Measurements from ENCODE around the gene SIVA1.
A peak's percentile ranks its signal among the peaks of the same experiment; 100 is the strongest.
"Not testable (repeated sequence)": the region's sequence is repeated elsewhere in the genome, so short reads cannot be mapped to it uniquely, and the experiment has no call there.

Gene SIVA1

DNA sequence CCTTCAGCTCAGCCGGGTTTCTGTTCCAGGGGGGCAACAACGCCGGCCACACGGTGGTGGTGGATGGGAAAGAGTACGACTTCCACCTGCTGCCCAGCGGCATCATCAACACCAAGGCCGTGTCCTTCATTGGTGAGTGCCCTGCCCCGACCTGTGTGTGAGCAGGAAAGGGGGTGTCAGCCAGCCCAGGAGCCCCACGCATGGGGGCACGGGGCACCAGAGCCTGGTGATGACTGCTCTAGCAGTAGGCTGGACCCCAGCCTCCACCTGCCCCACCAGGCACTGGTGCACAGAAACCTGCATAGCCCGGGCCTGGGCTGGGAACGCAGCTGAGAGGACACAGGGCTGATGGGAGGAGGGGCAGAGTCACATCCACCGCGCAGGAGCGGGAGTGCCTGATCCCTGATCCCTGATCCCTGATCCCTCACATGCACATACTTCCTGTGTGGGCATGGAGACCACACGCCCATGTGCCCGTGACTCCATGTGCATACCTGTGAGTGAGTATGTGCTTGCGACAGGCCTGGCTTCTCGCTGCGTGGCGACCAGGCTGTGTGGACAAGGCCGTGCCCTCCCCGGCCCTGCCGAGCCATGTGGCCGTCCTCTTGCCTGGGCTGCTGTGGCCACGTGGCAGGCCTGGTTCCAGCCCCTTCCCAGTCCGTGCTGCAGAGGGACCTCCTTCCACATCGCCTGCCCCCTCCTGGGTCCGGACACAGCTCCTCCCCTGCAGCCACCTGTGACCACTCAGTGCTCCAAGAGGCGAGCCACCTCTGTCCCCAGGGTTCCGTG is 17.8 kb upstream of the SIVA1 start:
- no peak for DNase-seq (ENCODE audit: low spot score)

DNA sequence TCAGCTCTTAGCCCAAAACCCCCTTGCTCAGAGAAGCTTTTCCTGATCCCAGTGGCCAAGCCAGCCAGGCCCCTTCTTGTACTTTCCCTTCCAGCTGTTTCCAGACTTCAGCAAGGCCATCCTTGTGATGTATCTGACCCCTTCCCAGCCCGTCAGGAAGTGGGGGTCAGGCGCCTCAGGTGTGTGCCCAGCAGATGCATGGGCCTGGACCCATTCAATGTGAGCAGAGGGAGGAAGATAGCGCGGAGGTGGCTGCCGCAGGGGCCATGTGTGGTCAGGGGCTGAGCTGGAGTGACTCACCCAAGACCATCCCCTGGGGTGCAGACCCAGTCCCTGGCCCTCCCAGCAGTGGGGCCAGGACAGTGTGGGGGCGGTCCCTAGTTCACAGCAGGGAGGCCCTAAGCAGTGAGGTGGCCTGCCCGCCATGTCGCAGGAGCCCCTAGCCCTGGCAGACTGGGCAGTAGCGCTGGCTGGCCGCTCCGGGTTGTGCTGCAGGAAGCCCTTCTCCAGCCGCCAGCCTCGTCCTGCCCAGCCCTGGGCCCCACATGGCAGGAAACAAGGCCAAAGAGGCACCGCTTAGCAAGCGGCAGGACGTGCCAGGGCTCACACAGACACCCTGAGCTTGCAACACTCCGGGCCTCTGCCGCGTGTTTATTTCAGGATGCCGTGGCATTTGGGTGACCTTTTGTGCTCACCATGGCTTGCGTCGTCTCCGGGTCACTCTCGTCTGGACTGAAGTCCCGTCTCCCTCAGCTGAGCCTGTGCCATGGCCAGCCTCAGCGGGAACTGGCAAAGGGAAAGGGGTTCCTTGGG is 16.9 kb upstream of the SIVA1 start:
- peak; percentile 71 for DNase-seq (ENCODE audit: low spot score)

DNA sequence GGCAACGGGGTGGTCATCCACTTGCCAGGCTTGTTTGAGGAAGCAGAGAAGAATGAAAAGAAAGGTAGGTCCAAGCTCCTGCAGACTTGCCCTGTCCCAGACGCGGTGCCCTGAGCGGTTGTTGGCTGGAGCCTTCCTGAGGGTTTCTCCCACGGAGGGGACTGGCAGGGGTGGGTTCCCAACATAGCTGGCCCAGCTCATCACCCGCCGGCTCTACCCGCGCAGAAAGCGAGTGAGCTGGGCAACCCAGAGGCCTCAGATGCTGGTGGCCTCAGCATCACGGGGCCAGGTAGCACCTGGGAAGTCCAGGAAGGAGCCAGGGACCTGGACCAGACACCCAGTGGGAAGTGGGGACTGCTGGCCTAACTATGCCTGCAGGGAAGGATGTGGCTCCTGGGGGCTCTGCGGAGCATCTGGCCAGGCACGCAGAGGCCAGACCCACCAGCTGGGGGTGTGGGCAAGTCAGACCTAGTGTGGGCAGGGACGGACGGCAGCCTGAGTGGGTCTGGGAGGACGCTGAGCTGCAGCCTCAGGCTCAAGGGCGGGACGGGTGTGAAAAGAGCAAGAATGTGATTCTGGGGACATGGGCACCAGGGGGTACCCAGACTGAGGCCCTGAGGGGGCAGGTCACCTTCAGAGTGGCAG is 14.4 kb upstream of the SIVA1 start:
- DNase-seq (ENCODE audit: low spot score): no peak

DNA sequence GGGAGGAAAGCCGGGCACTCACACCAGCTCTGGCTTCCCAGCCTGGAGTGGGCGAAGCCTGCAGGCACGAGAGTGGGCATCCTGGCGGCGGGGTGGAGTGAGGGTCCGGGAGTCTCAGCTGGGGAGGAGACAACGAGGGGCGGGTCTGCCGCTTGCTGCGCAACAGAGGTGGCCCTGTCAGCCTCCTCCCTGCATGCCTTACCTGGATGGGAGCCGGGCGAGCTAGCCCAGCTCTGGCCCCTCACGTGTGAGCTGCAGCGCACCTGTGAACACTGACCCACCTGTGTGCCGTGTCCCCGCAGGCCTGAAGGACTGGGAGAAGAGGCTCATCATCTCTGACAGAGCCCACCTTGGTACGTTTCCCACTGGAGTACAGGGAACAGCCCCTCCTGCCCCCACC is 13.9 kb upstream of the SIVA1 start:
- no peak for DNase-seq (ENCODE audit: low spot score)

DNA sequence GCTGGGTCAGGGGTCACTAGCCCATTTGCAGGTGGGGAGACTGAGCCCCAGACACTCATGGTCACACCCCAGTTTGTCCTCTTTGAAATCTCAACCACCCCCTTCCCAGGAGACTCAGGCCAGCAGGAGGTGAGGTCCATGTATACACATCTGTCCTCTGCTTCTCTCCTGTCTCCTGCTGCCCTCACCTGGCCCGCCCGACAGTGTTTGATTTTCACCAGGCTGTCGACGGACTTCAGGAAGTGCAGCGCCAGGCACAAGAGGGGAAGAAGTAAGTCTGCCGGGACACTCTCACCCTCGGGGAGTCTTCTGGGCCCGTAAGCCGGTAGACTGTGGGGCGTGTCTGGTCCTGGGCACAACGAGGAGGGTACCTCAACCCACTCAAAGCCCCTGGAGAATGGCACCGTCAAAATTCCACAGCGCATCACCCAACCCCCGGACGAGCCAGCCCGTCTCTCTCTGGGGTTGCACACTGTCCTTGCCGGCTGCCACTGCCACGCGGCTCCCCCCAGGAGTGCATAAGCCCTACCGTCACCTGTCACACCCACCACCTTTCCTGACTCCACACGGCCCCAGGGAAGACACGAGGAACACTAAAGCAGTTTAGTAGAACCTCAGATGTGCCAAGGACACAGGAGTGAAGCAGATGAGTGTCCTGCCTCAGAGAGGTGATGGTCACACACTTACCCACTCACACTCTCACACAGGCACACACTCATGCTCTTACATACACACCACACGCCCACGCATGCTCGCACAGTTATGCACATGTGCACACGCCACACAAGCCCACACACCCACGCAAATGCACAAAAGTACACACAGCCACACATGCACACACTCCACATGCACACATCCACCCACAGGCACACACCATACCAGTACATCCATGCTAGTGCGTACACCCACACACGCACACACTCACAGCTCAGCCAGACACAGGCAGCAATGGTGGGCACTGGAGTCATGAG is 13.1 kb upstream of the SIVA1 start:
- DNase-seq (ENCODE audit: low spot score): no peak

DNA sequence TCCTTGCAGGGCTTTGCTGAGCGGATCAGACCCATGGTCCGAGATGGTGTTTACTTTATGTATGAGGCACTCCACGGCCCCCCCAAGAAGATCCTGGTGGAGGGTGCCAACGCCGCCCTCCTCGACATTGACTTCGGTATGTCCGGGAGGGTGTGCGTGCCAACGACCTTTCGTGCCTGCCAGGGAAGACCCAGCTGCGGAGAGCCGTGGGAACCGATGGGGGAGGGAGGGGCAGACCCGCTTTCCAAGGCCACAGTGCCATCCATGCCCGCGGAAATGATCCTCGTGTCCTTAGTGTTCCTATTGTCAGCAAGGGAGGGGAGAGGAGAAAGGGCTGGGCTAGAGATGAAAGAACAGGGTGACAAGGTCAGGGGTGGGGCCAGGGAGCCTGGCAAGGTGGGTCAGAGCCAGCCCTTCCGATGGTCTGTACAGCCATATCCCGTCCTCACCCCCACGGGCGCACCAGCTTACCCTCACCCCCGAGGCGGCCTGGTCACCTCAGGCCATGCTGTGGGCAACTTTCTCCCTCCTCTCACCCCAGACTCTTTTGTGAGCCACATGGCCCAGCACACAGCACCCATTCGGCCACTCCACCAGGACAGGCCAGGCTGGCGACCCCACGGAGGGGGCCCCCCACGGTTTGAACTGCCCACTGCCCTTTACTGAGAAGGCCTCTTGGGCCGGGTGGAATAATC is 11.7 kb upstream of the SIVA1 start:
- DNase-seq (ENCODE audit: low spot score): no peak

DNA sequence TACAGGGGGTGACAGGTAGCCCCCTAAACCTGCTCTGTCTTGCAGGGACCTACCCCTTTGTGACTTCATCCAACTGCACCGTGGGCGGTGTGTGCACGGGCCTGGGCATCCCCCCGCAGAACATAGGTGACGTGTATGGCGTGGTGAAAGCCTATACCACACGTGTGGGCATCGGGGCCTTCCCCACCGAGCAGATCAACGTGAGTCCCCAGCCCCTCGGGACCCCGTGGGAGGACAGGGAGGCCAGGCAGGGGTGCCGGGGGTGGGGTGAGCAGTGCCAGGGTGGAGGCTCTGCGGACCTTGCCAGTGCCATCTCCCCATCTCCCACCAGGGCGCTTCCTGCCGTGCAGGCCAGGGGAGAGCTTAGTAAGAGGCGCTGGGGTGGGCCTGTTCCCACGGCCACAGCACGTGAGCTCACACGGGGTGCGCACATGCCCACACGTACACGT is 11.1 kb upstream of the SIVA1 start:
- no peak for DNase-seq (ENCODE audit: low spot score)

DNA sequence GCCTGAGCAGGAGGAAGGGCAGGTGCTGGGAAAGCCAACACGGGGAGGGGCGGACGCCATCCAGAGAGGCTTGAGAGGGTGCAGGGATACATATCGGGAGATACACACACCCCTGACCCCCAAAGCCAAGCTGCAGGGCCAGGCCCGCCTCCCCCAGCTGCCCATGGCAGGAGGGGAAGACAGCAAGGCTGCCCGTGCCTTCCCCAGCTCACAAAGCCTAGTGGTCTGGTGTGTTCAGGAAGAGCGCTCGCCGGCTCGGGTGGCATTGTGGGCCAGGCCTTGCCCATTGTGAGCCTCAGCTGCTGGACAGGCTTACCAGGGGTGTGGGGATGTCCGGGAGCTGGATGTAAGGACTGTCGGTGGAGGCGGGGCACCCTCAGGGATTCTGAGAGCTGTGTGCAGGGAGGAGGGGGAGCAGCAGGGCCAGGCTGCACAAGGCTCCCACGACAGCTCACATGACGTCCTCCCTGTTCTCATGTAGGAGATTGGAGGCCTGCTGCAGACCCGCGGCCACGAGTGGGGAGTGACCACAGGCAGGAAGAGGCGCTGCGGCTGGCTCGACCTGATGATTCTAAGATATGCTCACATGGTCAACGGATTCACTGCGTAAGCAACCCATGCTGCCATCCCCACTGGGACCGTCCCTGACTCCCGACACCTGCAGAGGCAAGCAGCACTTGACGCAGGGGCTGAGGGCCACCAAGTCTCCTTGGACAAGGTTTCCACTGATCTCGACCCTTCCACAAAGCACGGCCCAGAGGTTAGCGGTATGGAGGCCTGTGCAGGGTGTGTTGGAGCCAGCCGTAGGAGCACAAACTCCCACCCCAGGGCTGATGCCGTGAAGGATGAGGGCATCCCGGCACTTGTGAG is 10.1 kb upstream of the SIVA1 start:
- no peak for DNase-seq (ENCODE audit: low spot score)

DNA sequence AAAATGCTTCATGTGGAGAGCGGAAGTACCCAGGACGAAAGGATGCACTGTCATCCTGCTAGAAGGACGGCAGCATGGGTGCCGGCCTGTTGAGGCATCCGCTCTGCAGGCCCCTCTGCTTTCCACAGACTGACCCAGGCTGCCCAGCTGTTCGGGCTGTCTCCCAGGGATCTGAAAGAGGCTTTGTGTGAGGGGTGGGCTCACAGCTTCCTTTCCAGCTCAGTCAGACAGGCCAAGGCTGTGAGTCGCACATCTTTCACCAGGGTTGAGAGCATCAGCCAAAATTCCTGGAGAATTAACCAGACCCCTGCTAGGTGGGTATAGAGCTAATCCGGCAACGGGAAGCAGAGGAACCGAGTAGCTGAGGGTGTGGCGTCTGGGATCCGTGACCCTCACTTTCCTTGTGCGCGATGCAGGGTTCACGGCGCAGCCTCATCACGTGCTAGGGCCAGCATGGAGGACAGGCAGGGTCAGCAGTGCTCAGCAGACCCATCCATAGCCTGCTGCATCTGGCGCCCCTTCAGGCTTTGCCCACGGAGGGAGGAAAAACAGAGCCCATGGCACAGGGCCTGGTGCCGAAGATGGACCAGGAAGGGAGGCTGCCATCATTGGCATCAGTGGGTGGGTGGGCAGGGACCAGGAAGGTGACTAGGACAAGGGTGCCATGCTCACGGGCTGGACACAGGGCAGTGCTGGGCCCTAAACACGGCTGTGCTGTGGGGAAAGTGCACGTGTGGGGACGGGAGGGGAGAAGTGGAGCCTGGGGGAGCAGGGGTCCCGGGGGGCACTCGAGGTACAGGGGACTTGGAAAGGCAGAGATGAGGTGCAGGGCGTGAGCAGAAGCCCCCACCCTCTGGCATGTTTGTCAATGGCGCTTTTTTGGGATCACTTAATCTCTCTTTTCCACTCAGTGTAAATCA is 9.2 kb upstream of the SIVA1 start:
- DNase-seq (ENCODE audit: low spot score): peak; percentile 45

DNA sequence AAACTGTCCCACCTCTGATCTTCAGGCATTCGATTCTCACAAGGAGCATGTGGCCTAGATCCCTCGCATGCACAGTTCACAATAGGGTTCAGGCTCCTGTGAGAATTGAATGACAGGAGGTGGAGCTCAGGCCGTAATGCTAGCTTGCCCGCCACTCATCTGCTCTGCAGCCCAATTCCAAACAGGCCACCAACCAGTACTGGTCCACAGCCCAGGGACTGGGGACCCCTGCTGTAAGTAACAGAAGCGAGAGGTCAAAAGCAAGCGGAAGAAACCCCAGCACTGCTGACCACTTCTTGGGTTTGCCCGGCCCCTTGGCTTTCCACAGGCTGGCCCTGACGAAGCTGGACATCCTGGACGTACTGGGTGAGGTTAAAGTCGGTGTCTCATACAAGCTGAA is 8.5 kb upstream of the SIVA1 start:
- no peak for DNase-seq (ENCODE audit: low spot score)

DNA sequence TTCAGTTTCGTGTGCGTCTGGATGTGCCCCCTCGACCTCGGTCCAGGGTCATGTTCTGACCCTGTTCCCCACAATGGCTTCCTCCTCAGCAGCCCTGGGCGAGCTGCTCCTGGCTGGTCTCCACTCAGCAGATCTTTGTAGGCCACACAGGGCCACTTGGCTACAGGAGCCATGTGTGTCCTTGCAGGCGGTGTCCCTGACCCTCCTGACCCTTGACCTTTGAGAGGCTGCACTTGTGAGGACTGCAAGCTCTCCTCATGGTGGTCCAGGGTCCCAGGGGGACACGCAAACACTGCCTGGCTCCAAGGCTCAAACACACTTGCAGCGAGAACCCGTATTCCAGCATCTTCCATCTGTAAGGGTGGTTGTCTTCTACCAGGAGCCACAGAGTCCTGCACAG is 7.5 kb upstream of the SIVA1 start:
- no peak for DNase-seq (ENCODE audit: low spot score)

DNA sequence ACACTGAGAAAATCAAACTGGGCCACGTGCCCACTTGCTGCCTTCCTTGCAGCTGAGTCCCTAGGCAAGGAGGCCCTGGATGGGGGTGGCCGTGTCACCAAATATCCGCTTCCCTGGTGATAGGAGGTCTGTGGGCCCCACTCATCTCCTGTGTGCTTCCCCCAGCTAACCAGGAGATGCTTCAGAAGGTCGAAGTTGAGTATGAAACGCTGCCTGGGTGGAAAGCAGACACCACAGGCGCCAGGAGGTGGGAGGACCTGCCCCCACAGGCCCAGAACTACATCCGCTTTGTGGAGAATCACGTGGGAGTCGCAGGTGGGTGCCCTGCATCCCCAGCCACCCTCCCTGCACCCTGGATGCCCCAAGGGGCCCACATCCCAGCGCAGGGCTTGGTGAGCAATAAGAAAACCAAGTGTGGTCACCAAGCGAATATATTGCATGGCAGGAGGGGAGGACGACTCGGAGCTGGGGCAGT is 6.8 kb upstream of the SIVA1 start:
- DNase-seq (ENCODE audit: low spot score): no peak

DNA sequence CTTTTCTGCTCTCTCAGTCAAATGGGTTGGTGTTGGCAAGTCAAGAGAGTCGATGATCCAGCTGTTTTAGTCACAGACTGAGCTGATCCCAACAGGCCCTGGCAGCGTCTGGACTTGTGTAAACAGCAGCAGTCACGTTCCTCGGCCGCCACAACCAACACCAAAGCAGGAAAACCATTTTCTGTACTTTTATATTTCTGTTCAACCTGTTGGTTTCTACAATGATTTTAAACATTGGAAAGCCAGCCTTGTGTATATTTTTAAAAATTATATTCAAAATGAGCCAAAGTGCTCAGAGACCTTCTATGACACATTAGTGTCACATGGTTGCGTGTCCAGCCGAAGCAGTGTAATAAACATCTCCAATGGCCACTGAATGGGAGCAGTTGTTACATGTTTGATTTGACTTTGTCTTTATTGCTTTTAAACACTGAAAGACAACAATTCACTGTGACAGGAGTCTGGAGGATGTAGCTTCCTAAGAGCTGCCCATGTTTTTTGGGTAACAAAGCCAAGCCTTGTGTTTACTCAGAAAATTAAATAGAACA is 5.9 kb upstream of the SIVA1 start:
- peak; percentile 58 for DNase-seq (ENCODE audit: low spot score)

DNA sequence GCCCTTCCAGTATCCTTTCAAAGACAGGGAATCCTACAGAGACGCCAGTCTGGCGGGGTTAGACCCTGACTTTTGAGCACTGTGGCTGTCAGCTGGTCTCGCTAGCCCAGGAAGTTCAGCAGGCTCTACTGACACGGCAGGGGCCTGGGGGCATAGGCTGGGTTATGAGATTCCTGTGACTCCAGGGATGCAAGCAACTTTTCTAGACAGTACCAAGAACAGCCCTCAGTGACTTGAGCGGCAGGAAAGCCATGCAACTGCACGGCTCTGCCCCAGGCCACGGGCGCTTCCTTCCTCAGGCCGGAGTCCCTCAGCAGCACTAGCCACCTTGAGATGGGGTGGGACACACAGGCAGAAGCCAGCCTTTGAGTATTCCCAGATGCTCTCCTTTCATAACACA is 5.1 kb upstream of the SIVA1 start:
- no peak for DNase-seq (ENCODE audit: low spot score)

DNA sequence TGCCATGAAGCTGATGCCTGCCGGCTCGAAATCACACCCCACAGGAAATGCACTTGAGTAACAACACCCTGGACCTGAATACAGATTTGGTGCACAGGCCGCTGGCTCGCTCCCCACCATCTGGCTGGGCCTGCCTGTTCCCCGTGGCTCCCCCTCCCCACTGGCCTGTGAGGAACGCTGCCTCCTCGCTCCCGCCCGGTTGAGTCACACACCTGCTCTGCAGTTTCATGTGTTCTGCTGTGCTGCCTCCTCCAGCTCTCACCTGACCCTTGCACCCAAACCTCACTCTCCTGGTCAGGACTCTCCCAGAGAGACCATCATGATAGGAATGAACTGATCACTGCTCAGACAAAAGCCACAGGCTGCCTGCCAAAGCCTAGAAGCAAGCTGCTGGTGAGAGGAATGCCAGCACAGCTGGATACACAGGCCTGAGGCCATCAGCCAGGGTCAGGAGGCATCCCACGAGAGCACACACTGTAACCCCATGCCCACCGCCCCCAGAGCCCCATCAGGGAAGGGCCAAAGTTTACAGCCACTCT is 3.8 kb upstream of the SIVA1 start:
- DNase-seq (ENCODE audit: low spot score): peak; percentile 87

DNA sequence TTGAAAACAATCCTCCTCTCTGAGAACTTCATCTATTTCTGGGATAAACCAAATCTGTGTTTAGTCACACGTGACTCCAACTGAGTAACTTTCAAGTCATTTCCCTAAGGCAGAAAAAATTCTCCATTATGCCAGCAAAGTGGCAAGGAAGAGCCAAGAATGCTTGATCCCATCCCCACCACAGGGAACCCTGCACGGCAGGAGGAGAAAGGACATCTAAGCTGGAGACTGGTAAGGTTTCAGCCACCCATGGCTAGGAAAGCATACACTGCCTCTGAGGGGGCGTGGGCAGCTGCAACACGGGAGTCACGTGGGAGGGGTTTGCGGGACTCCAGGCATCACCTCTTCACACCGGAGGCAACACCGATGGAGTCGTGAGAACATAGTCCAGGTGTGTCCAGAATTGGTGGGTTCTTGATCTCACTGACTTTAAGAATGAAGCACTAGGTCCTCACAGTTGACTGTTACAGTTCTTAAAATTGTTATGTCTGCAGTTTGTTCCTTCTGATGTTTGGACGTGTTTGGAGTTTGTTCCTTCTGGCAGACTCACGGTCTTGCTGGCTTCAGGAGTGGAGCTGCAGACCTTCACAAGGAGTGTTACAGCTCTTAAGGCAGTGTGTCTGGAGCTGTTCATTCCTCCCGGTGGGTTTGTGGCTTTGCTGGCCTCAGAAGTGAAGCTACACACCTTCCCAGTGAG is 2.7 kb upstream of the SIVA1 start:
- no peak for DNase-seq (ENCODE audit: low spot score)

DNA sequence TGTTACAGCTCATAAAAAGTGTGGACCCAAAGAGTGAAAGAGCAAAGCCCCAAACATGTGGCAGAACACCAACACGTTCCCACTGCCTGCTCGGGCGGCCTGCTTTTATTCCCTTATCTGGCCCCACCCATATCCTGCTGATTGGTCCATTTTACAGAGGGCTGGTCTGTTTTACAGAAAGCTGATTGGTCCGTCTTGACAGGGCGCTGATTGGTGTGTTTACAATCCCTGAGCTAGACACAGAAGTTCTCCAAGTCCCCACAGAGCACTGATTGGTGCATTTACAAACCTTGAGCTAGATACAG is 2.2 kb upstream of the SIVA1 start:
- not testable (repeated sequence) for DNase-seq (ENCODE audit: low spot score)
